CD14-positive monocyte (primary cell): ENCODE results near the gene FOXO3. TPM values are rescaled to one million over a fixed set of nuclear protein-coding genes. Genes with fewer than 3 reads are reported as not detected.
"Not testable (repeated sequence)": the region's sequence is repeated elsewhere in the genome, so short reads cannot be mapped to it uniquely, and the experiment has no call there.

ENCODE experiments used
- DNase-seq, 3 donors: peaks; one replicate each; pipeline ENCODE4 v3.0.0-alpha.2; 2011 to 2022
- H2AFZ ChIP-seq: 2 replicates; pipeline ENCODE4 v1.6.0; 2012; ENCODE audit warnings: mild to moderate bottlenecking, low read depth, low read length, inconsistent platforms; ENCODE audit not compliant: insufficient read depth, poor library complexity, severe bottlenecking
- H3K27ac ChIP-seq, 2 donors: 1 replicate in 1 of 2; 2 replicates in 1 of 2; pipeline ENCODE4 v1.5.1; 2012 to 2013; ENCODE audit warnings: low read length in 2 of 2, control low read depth in 1 of 2, inconsistent platforms in 1 of 2, low read depth in 1 of 2, mild to moderate bottlenecking in 1 of 2
- H3K27me3 ChIP-seq, 2 donors: one replicate each; pipeline versions ENCODE4 v1.6.0 to v1.6.1; 2011 to 2013; ENCODE audit warnings: low read length in 2 of 2; ENCODE audit not compliant: control insufficient read depth in 2 of 2, insufficient read depth in 2 of 2
- H3K36me3 ChIP-seq, 2 donors: replicated peaks in 1 of 2; 1 replicate in 1 of 2; 2 replicates in 1 of 2; pipeline versions ENCODE4 v1.5.1 to v1.6.1; 2012 to 2013; ENCODE audit warnings: low read length in 2 of 2, control low read depth in 1 of 2, inconsistent platforms in 1 of 2, mild to moderate bottlenecking in 1 of 2; ENCODE audit not compliant: insufficient read depth in 2 of 2, control insufficient read depth in 1 of 2
- H3K4me1 ChIP-seq, 2 donors: 1 replicate in 1 of 2; 2 replicates in 1 of 2; pipeline versions ENCODE4 v1.5.1 to v1.6.1; 2012 to 2013; ENCODE audit warnings: low read length in 2 of 2, control low read depth in 1 of 2, inconsistent platforms in 1 of 2, mild to moderate bottlenecking in 1 of 2, moderate library complexity in 1 of 2; ENCODE audit not compliant: insufficient read depth in 2 of 2, control insufficient read depth in 1 of 2
- H3K4me2 ChIP-seq: replicated peaks from 2 replicates; pipeline ENCODE3; 2012; ENCODE audit warnings: low read length, moderate library complexity, mild to moderate bottlenecking; ENCODE audit not compliant: poor library complexity, severe bottlenecking; ENCODE audit errors: extremely low read depth
- H3K4me3 ChIP-seq, 3 experiments: fragments of 200-600 bp in 1 of 3; sonication (generic) in 1 of 3; replicated peaks in 1 of 3; 1 replicate in 2 of 3; 2 replicates in 1 of 3; pipeline ENCODE4 v1.5.1; 2011 to 2013; ENCODE audit warnings: low read length in 3 of 3, mild to moderate bottlenecking in 3 of 3, control low read depth in 2 of 3, low read depth in 2 of 3, inconsistent platforms in 1 of 3, moderate library complexity in 1 of 3
- H3K79me2 ChIP-seq: 2 replicates; pipeline ENCODE4 v1.6.0; 2012; ENCODE audit warnings: mild to moderate bottlenecking, control low read depth, inconsistent platforms, low read length, moderate library complexity; ENCODE audit not compliant: insufficient read depth
- H3K9ac ChIP-seq: 2 replicates; pipeline ENCODE4 v1.6.0; 2017; ENCODE audit warnings: low read length, mild to moderate bottlenecking; ENCODE audit not compliant: insufficient read depth, poor library complexity, severe bottlenecking
- H3K9me3 ChIP-seq, 2 donors: replicated peaks in 1 of 2; 1 replicate in 1 of 2; 2 replicates in 1 of 2; pipeline versions ENCODE4 v1.5.1 to v1.6.1; 2012 to 2013; ENCODE audit warnings: low read length in 2 of 2, control low read depth in 1 of 2; ENCODE audit not compliant: control insufficient read depth in 1 of 2, insufficient read depth in 1 of 2
- H4K20me1 ChIP-seq: 2 replicates; pipeline ENCODE4 v1.6.0; 2012; ENCODE audit warnings: mild to moderate bottlenecking, low read length, control low read depth, moderate library complexity; ENCODE audit not compliant: insufficient read depth
- H3K27ac Mint-ChIP-seq, 7 donors: one replicate each; pipeline ENCODE4 v1.8.0; 2020; ENCODE audit warnings: mild to moderate bottlenecking in 7 of 7, mixed read lengths in 7 of 7, moderate library complexity in 6 of 7, inconsistent platforms in 2 of 7
- H3K27me3 Mint-ChIP-seq, 3 donors: one replicate each; pipeline ENCODE4 v1.8.0; 2021 to 2022; ENCODE audit warnings: low read depth in 3 of 3, mild to moderate bottlenecking in 3 of 3, mixed read lengths in 3 of 3, moderate library complexity in 3 of 3, inconsistent platforms in 1 of 3
- H3K36me3 Mint-ChIP-seq, 2 donors: one replicate each; pipeline ENCODE4 v1.8.0; 2020; ENCODE audit warnings: mixed read lengths in 2 of 2, inconsistent platforms in 1 of 2, mild to moderate bottlenecking in 1 of 2
- H3K4me1 Mint-ChIP-seq: one replicate; pipeline ENCODE4 v1.8.0; 2020; ENCODE audit warnings: mild to moderate bottlenecking, mixed read lengths
- H3K4me3 Mint-ChIP-seq, 2 donors: one replicate each; pipeline ENCODE4 v1.8.0; 2020; ENCODE audit warnings: mild to moderate bottlenecking in 2 of 2, mixed read lengths in 2 of 2, moderate library complexity in 1 of 2
- H3K9me3 Mint-ChIP-seq, 7 donors: one replicate each; pipeline ENCODE4 v1.8.0; 2020 to 2022; ENCODE audit warnings: mixed read lengths in 7 of 7, mild to moderate bottlenecking in 6 of 7, moderate library complexity in 6 of 7, inconsistent platforms in 2 of 7
- CTCF ChIP-seq: fragments of 200-600 bp; IDR thresholded peaks from one replicate; pipeline ENCODE4 v1.8.0; 2022; ENCODE audit warnings: antibody characterized with exemption, mild to moderate bottlenecking
- WGBS: methylation state at CpG from one replicate; pipeline ENCODE4 v1.1.5; 2013; ENCODE audit warnings: missing lambda C conversion rate; ENCODE audit not compliant: insufficient coverage; 5-methylcytosine and 5-hydroxymethylcytosine counted together
- intact Hi-C, 2 donors: fragments of 100-400 bp; cut with micrococcal nuclease; formaldehyde crosslinking; loops; one replicate each; pipeline versions ENCODE4 v1.15.0 to v1.15.1; 2023
- polyA plus RNA-seq, 3 donors: library from polyadenylated mRNA; depleted of rRNA in 1 of 3; unstranded in 2 of 3; stranded (reverse) in 1 of 3; fragments of 300-500 nt in 2 of 3; fragments of >200 nt in 1 of 3; fragmentation: Illumina TruSeq in 2 of 3; gene quantifications; 1 replicate in 2 of 3; 2 replicates in 1 of 3; pipeline ENCODE4 v1.2.3, GENCODE V29; 2012 to 2021

FOXO3 gene
- polyA plus RNA-seq, 3 donors, result 15.4 to 23.2 (median 17.5) TPM

- peaks cover 47% of the 10 kb centered on the region for H3K79me2 ChIP-seq
- peaks cover 15% of the 10 kb centered on the region for H3K4me1 Mint-ChIP-seq
- intact Hi-C loops, result no loop called here
These were observed 117.2 kb downstream of the FOXO3 start for GRCh38 chr6:108677894-108678293.

GRCh38 chr6:108680314-108680713, 119.6 kb downstream of the FOXO3 start:
- H3K4me1 Mint-ChIP-seq, H3K27me3 Mint-ChIP-seq, H3K9me3 Mint-ChIP-seq, H3K4me1 ChIP-seq, H3K4me2 ChIP-seq, H3K27ac ChIP-seq, H3K4me3 Mint-ChIP-seq, H2AFZ ChIP-seq, H3K4me3 ChIP-seq, H3K27me3 ChIP-seq, H3K27ac Mint-ChIP-seq, DNase-seq, H3K9ac ChIP-seq, H3K9me3 ChIP-seq, intact Hi-C loops: not testable (repeated sequence)
- 96% methylated on average over 6 of the region's 9 CpGs for WGBS
- peaks cover 36 to 38% of the 10 kb centered on the region in 2 donors for H3K36me3 Mint-ChIP-seq
- peaks cover 10 to 39% of the 10 kb centered on the region in 2 donors for H3K36me3 ChIP-seq
- H4K20me1 ChIP-seq, result peaks cover 62% of the 10 kb centered on the region
- H3K79me2 ChIP-seq, result peaks cover 25% of the 10 kb centered on the region

More at GRCh38 chr6:108677894-108678293, 117.2 kb downstream of the FOXO3 start:
- no peak overlapping the region for H3K27ac Mint-ChIP-seq
- Histone ChIP-seq H3K9me3 (no peaks in the 10 kb centered on the region), H3K36me3 (peaks cover 4 to 31% of the 10 kb centered on the region in 2 donors), H3K27ac (no peak overlapping the region), H3K4me1 (peaks cover 4 to 7% of the 10 kb centered on the region in 2 donors), H4K20me1 (peaks cover 75% of the 10 kb centered on the region), H2AFZ (no peak overlapping the region), H3K4me2 (no peak overlapping the region), H3K27me3 (no peaks in the 10 kb centered on the region), H3K4me3 (no peak overlapping the region), H3K9ac (no peak overlapping the region)
- H3K27me3 Mint-ChIP-seq, result no peaks in the 10 kb centered on the region
- no peak for TF ChIP-seq CTCF
- H3K4me3 Mint-ChIP-seq, result no peak overlapping the region
- H3K36me3 Mint-ChIP-seq, result peaks cover 35 to 40% of the 10 kb centered on the region in 2 donors
- no CpG with 5 or more reads among the region's 1 CpG for WGBS
- no peaks in the 10 kb centered on the region for H3K9me3 Mint-ChIP-seq
- DNase-seq, result no peak

DNA sequence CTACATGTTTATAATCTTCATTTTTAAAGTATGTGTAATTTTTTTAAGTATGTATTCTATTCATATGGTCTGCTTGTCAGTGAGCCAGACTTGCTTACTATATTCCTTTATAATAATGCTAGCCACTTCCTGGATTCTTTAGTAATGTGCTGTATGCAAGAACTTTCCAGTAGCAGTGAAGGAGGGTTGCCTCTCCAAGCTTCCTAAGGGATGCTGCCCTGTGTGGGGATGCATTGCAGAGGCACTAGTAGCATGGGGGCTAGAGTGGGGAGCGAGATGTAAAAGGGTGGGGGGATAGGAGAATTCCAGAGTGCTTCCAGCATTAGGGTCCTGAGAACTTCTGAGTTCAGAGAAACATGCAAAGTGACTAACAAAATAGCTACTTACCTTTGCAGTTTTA, 121.0 kb downstream of the FOXO3 start:
- H3K27me3 ChIP-seq, H3K9me3 ChIP-seq, H3K27me3 Mint-ChIP-seq, H3K9me3 Mint-ChIP-seq, H2AFZ ChIP-seq, intact Hi-C loops, H3K4me3 ChIP-seq, H3K4me2 ChIP-seq, H3K4me1 ChIP-seq, H3K27ac Mint-ChIP-seq, H3K27ac ChIP-seq, H3K9ac ChIP-seq, H3K4me1 Mint-ChIP-seq, DNase-seq, H3K4me3 Mint-ChIP-seq: not testable (repeated sequence)
- no CpG with 5 or more reads among the region's 1 CpG for WGBS
- H4K20me1 ChIP-seq, result peaks cover 61% of the 10 kb centered on the region
- H3K36me3 ChIP-seq, result peaks cover 10 to 53% of the 10 kb centered on the region in 2 donors
- peaks cover 13% of the 10 kb centered on the region for H3K79me2 ChIP-seq
- peaks cover 49 to 50% of the 10 kb centered on the region in 2 donors for H3K36me3 Mint-ChIP-seq

DNA sequence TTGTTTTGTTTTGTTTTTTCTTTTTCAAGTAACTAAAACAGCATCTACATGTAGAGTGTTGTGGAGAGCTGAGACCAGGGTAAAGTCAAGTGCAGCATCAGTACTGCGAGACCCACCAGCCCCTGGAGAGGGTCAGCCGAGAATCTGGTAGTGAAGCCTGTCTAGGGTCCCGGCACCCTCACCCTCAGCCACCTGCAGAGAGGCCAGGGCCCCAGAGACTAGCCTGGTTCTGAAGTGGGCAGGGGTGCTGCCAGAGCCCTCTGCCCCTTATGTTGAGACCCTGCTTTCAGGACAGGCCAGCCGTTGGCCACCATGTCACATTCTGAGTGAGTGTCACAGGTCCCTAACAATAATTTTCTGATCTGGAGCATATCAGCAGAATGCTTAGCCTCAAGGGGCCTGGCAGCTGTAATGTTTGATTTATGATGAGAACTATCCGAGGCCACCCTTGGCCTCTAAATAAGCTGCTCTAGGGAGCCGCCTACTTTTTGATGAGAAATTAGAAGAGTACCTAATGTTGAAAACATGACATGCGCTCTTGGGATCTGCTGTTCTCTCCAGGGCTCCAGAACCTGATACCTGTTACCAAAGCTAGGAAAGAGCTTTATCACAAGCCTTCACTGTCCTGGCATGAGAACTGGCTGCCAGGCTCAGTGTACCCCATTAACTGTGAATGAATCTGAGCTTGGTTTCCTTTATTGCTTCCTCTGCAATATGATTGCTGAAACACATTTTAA, 121.8 kb downstream of the FOXO3 start:
- peaks cover 55 to 57% of the 10 kb centered on the region in 2 donors for H3K36me3 Mint-ChIP-seq
- H3K4me2 ChIP-seq, H3K9ac ChIP-seq, H3K27ac ChIP-seq, H3K4me1 Mint-ChIP-seq, H3K27ac Mint-ChIP-seq, intact Hi-C loops, H3K4me1 ChIP-seq, H3K9me3 ChIP-seq, H3K27me3 Mint-ChIP-seq, H3K4me3 Mint-ChIP-seq, H3K9me3 Mint-ChIP-seq, DNase-seq, H3K4me3 ChIP-seq, H3K79me2 ChIP-seq, H2AFZ ChIP-seq, H3K27me3 ChIP-seq: not testable (repeated sequence)
- peaks cover 57% of the 10 kb centered on the region for H4K20me1 ChIP-seq
- H3K36me3 ChIP-seq, result peaks cover 10 to 58% of the 10 kb centered on the region in 2 donors
- 100% methylated on average over 3 of the region's 7 CpGs for WGBS
